Ascending aorta (tissue), 2 donors: ENCODE measurements around the gene FST. TPM values are rescaled to one million over a fixed set of nuclear protein-coding genes. Genes with fewer than 3 reads are reported as not detected.

Experiments used
- DNase-seq, 2 donors: peaks; one replicate each; pipeline ENCODE4 v3.0.0-alpha.2; 2019; ENCODE audit warnings: low spot score in 2 of 2
- H3K27ac ChIP-seq, 2 donors: fragments of 200-600 bp; sonication (generic); one replicate each; pipeline ENCODE4 v1.5.1; 2016 to 2017; ENCODE audit warnings: mild to moderate bottlenecking in 1 of 2
- H3K27me3 ChIP-seq: fragments of 200-600 bp; sonication (generic); one replicate; pipeline ENCODE4 v1.5.1; 2017
- H3K36me3 ChIP-seq, 2 donors: fragments of 200-600 bp; sonication (generic); one replicate each; pipeline ENCODE4 v1.5.1; 2016
- H3K4me1 ChIP-seq, 2 donors: fragments of 200-600 bp; sonication (generic); one replicate each; pipeline ENCODE4 v1.5.1; 2016 to 2017; ENCODE audit warnings: mild to moderate bottlenecking in 1 of 2
- H3K4me3 ChIP-seq, 2 donors: fragments of 200-600 bp; sonication (generic); one replicate each; pipeline ENCODE4 v1.5.1; 2016 to 2017; ENCODE audit warnings: mild to moderate bottlenecking in 1 of 2
- H3K9me3 ChIP-seq, 2 donors: fragments of 200-600 bp; sonication (generic); one replicate each; pipeline ENCODE4 v1.5.1; 2016
- CTCF ChIP-seq, 3 experiments: fragments of 200-600 bp in 2 of 3; fragments of 450-650 bp in 1 of 3; sonication (generic) in 2 of 3; IDR thresholded peaks; one replicate each; pipeline ENCODE4 v1.5.1; 2016 to 2019; ENCODE audit warnings: antibody characterized with exemption in 3 of 3, mild to moderate bottlenecking in 1 of 3, moderate library complexity in 1 of 3
- intact Hi-C: fragments of 100-400 bp; cut with DNase I; formaldehyde crosslinking; loops from one replicate; pipeline ENCODE4 v1.15.1; 2023
- total RNA-seq: library from RNA; depleted of rRNA; stranded (reverse); fragments of >200 nt; gene quantifications from one replicate; pipeline ENCODE4 v1.1.0, GENCODE V29; 2016

Gene FST
- total RNA-seq, 1 donor from 2014 or later, result 0.21 TPM

- TF ChIP-seq CTCF (IDR thresholded peaks at IDR 0.05), result no peak
- intact Hi-C loops, result no loop called here
- DNase-seq, result no peak
- H3K9me3 ChIP-seq, result no peaks in the 10 kb centered on the region
- no peaks in the 10 kb centered on the region for H3K36me3 ChIP-seq
- H3K27me3 ChIP-seq, result no peaks in the 10 kb centered on the region
- no peak overlapping the region for H3K4me3 ChIP-seq
- no peak overlapping the region for H3K27ac ChIP-seq
- H3K4me1 ChIP-seq, result no peaks in the 10 kb centered on the region
These were observed 5.1 kb upstream of the FST start for GRCh38 chr5:53475320-53475719.

- intact Hi-C loops, result no loop called here
- H3K27ac ChIP-seq, result no peak overlapping the region
- TF ChIP-seq CTCF (IDR thresholded peaks at IDR 0.05), result no peak
These were observed 4.4 kb upstream of the FST start for GRCh38 chr5:53476019-53476418.

GRCh38 chr5:53476531-53477480 lies 3.6 kb upstream of the FST start:
- H3K4me1 ChIP-seq, result no peaks in the 10 kb centered on the region
- H3K27me3 ChIP-seq, result no peaks in the 10 kb centered on the region
- H3K27ac ChIP-seq, result no peak overlapping the region
- H3K4me3 ChIP-seq, result no peak overlapping the region
- no peaks in the 10 kb centered on the region for H3K9me3 ChIP-seq
- intact Hi-C loops, result no loop called here
- TF ChIP-seq CTCF (IDR thresholded peaks at IDR 0.05), result no peak
- DNase-seq, result no peak
- no peaks in the 10 kb centered on the region for H3K36me3 ChIP-seq

More at GRCh38 chr5:53476019-53476418, 4.4 kb upstream of the FST start:
- no peaks in the 10 kb centered on the region for H3K4me1 ChIP-seq
- H3K36me3 ChIP-seq, result no peaks in the 10 kb centered on the region
- no peaks in the 10 kb centered on the region for H3K9me3 ChIP-seq
- no peak overlapping the region for H3K4me3 ChIP-seq
- no peaks in the 10 kb centered on the region for H3K27me3 ChIP-seq
- DNase-seq, result no peak

GRCh38 chr5:53478411-53479044 lies 1.9 kb upstream of the FST start:
- no peaks in the 10 kb centered on the region for H3K36me3 ChIP-seq
- H3K27me3 ChIP-seq, result no peaks in the 10 kb centered on the region
- H3K9me3 ChIP-seq, result no peaks in the 10 kb centered on the region
- peak overlapping the region in 1 of 2 donors; percentile 24 for H3K27ac ChIP-seq
- peaks cover 0 to 5% of the 10 kb centered on the region in 2 donors for H3K4me1 ChIP-seq
- TF ChIP-seq CTCF (IDR thresholded peaks at IDR 0.05), result peak; percentile 21 to 67 (median 27)
- DNase-seq, result no peak
- intact Hi-C loops, result loop anchor here (2.0 kb wide), 1 partner anchor 740 kb away; no protein-coding TSS in a partner anchor
- peak overlapping the region; percentile 66 to 98 for H3K4me3 ChIP-seq

- H3K36me3 ChIP-seq, result no peaks in the 10 kb centered on the region
- H3K4me3 ChIP-seq, result peak overlapping the region; percentile 66 to 98
- DNase-seq, result no peak
- peaks cover 0 to 5% of the 10 kb centered on the region in 2 donors for H3K4me1 ChIP-seq
- intact Hi-C loops, result loop anchor here (2.0 kb wide), 1 partner anchor 740 kb away; no protein-coding TSS in a partner anchor
- TF ChIP-seq CTCF (IDR thresholded peaks at IDR 0.05), result no peak
- H3K27me3 ChIP-seq, result no peaks in the 10 kb centered on the region
- no peaks in the 10 kb centered on the region for H3K9me3 ChIP-seq
- peak overlapping the region; percentile 42 to 71 for H3K27ac ChIP-seq
These were observed 1.3 kb upstream of the FST start for GRCh38 chr5:53479045-53479589.
